Osteoblast (primary cell): ENCODE results near the gene YES1. TPM values are rescaled to one million over a fixed set of nuclear protein-coding genes. Genes with fewer than 3 reads are reported as not detected.

Source experiments
- DNase-seq: peaks from one replicate; pipeline ENCODE4 v3.0.0; 2011; ENCODE audit warnings: low spot score, mixed read lengths; ENCODE audit not compliant: insufficient read length; ENCODE audit errors: missing footprints
- H2AFZ ChIP-seq: 2 replicates; pipeline ENCODE4 v1.6.0; 2011; ENCODE audit warnings: mild to moderate bottlenecking, low read length
- H3K27ac ChIP-seq: 2 replicates; pipeline ENCODE4 v1.5.1; 2011; ENCODE audit warnings: mild to moderate bottlenecking, low read depth, low read length, moderate library complexity
- H3K27me3 ChIP-seq: 2 replicates; pipeline ENCODE4 v1.6.0; 2012; ENCODE audit warnings: mild to moderate bottlenecking, control low read depth, inconsistent platforms, low read length, moderate library complexity; ENCODE audit not compliant: insufficient read depth
- H3K36me3 ChIP-seq: 2 replicates; pipeline ENCODE4 v1.5.1; 2011; ENCODE audit warnings: mild to moderate bottlenecking, low read length, control low read depth, moderate library complexity; ENCODE audit not compliant: insufficient read depth
- H3K4me1 ChIP-seq: 2 replicates; pipeline ENCODE4 v1.5.1; 2011; ENCODE audit warnings: mild to moderate bottlenecking, low read length, control low read depth, moderate library complexity; ENCODE audit not compliant: insufficient read depth
- H3K4me2 ChIP-seq: 2 replicates; pipeline ENCODE4 v1.6.0; 2011; ENCODE audit warnings: mild to moderate bottlenecking, low read length; ENCODE audit not compliant: insufficient read depth
- H3K4me3 ChIP-seq: fragments of 200-600 bp; sonication (generic); 3 replicates; pipeline ENCODE4 v1.5.1; 2012; ENCODE audit warnings: mild to moderate bottlenecking, low read length, inconsistent platforms; ENCODE audit not compliant: insufficient read depth
- H3K79me2 ChIP-seq: 2 replicates; pipeline ENCODE4 v1.6.0; 2012; ENCODE audit warnings: mild to moderate bottlenecking, low read length, control low read depth, inconsistent platforms; ENCODE audit not compliant: insufficient read depth
- H3K9me3 ChIP-seq: 2 replicates; pipeline ENCODE4 v1.5.1; 2011; ENCODE audit warnings: low read depth, low read length, control low read depth
- H4K20me1 ChIP-seq: 2 replicates; pipeline ENCODE4 v1.6.0; 2012; ENCODE audit warnings: mild to moderate bottlenecking, low read length, control low read depth; ENCODE audit not compliant: insufficient read depth
- total RNA-seq: library from RNA; depleted of rRNA; stranded (reverse); fragments of >200 nt; gene quantifications from 2 replicates; pipeline ENCODE4 v1.2.3, GENCODE V29; 2012
- TF ChIP-seq, protein P1 (sequence below): IDR thresholded peaks from 2 replicates; pipeline ENCODE4 v1.5.1; 2011; ENCODE audit warnings: mild to moderate bottlenecking, low read depth, low read length, moderate library complexity; ENCODE audit errors: extremely low read depth

The YES1 gene
- total RNA-seq, 1 donor = 99.5 TPM

DNA sequence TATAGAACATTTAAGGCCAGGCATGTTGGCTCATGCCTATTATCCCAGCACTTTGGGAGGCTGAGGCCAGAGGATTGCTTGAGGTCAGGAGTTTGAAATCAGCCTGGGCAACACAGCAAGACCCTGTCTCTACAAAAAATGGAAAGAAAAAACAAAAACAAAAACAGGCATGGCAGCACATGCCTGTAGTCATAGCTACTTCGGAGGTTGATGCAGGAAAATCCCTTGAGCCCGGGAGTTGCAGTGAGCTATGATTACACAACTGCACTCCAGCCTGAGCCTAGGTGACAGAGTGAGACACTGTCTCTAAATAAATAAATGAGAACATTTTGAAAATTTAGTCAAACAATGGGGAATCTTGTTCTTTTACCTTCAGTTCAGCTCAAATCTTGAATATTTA lies 12.1 kb upstream of the YES1 start:
- no peaks in the 10 kb centered on the region for H4K20me1 ChIP-seq
- no peak overlapping the region for H3K27ac ChIP-seq
- no peak overlapping the region for H2AFZ ChIP-seq
- no peak overlapping the region for H3K4me2 ChIP-seq
- H3K4me3 ChIP-seq = no peak overlapping the region
- no peaks in the 10 kb centered on the region for H3K27me3 ChIP-seq
- TF ChIP-seq, protein P1, sequence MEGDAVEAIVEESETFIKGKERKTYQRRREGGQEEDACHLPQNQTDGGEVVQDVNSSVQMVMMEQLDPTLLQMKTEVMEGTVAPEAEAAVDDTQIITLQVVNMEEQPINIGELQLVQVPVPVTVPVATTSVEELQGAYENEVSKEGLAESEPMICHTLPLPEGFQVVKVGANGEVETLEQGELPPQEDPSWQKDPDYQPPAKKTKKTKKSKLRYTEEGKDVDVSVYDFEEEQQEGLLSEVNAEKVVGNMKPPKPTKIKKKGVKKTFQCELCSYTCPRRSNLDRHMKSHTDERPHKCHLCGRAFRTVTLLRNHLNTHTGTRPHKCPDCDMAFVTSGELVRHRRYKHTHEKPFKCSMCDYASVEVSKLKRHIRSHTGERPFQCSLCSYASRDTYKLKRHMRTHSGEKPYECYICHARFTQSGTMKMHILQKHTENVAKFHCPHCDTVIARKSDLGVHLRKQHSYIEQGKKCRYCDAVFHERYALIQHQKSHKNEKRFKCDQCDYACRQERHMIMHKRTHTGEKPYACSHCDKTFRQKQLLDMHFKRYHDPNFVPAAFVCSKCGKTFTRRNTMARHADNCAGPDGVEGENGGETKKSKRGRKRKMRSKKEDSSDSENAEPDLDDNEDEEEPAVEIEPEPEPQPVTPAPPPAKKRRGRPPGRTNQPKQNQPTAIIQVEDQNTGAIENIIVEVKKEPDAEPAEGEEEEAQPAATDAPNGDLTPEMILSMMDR = no peak
- no peaks in the 10 kb centered on the region for H3K4me1 ChIP-seq
- H3K9me3 ChIP-seq = no peaks in the 10 kb centered on the region
- no peaks in the 10 kb centered on the region for H3K36me3 ChIP-seq
- H3K79me2 ChIP-seq = no peaks in the 10 kb centered on the region
- no peak for DNase-seq

DNA sequence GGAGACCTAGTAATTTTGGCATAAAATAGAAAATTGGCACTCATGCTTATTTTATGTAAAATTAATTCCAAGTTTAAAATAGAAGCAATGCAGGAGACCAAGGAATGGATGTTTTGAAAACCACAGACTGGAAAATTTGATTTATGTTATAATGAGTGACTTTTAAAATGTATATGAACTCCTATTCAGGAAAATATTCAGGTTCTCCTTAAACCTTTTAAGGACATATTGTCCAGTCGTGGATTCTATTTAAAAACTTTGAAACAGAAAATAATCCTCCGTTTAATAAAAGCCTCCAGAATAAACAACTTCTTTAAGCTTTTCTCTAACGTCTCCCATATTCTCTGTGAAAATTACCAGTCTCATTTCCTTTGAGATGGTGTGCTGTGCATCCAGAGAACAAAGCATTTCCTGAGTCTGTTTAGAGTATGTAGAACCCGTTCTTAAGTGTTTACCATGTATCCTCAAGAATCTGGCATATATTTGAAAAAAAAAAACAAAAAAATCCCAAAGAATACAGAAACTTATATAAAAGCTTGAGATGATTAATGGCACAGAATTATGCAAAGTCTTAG lies 8.6 kb upstream of the YES1 start:
- no peaks in the 10 kb centered on the region for H4K20me1 ChIP-seq
- H3K36me3 ChIP-seq = no peaks in the 10 kb centered on the region
- no peak for DNase-seq
- no peaks in the 10 kb centered on the region for H3K9me3 ChIP-seq
- no peak overlapping the region for H3K4me2 ChIP-seq
- no peaks in the 10 kb centered on the region for H3K4me1 ChIP-seq
- no peak overlapping the region for H2AFZ ChIP-seq
- no peak overlapping the region for H3K27ac ChIP-seq
- no peaks in the 10 kb centered on the region for H3K79me2 ChIP-seq
- H3K27me3 ChIP-seq = no peaks in the 10 kb centered on the region
- TF ChIP-seq, protein P1 = no peak
- no peak overlapping the region for H3K4me3 ChIP-seq

DNA sequence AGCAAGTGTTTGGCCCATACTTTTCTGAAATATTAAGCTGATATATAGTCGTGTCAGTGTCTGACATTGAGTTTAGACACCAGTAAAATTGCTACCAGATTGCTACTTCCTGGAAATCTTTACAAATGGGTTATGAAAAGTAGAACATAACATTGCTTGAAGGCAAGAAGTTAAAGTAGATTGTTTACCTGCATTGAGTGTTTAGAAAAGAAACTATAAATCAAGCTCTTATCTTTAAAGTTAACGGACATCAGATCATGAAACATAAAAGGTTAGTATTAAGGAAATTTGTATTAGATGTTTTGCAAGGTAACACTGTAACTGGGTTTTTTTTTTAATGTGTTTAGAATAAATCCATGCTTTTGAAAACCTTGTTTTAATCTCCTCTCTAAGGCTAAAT lies 4.8 kb upstream of the YES1 start:
- no peak for DNase-seq
- TF ChIP-seq, protein P1 = no peak
- H3K79me2 ChIP-seq = no peaks in the 10 kb centered on the region
- H3K4me1 ChIP-seq = no peaks in the 10 kb centered on the region
- H3K27ac ChIP-seq = no peak overlapping the region
- no peak overlapping the region for H3K4me2 ChIP-seq
- H3K36me3 ChIP-seq = no peaks in the 10 kb centered on the region
- no peak overlapping the region for H3K4me3 ChIP-seq
- H3K9me3 ChIP-seq = no peaks in the 10 kb centered on the region
- no peaks in the 10 kb centered on the region for H4K20me1 ChIP-seq
- no peaks in the 10 kb centered on the region for H3K27me3 ChIP-seq
- peak overlapping the region; percentile 7 for H2AFZ ChIP-seq

DNA sequence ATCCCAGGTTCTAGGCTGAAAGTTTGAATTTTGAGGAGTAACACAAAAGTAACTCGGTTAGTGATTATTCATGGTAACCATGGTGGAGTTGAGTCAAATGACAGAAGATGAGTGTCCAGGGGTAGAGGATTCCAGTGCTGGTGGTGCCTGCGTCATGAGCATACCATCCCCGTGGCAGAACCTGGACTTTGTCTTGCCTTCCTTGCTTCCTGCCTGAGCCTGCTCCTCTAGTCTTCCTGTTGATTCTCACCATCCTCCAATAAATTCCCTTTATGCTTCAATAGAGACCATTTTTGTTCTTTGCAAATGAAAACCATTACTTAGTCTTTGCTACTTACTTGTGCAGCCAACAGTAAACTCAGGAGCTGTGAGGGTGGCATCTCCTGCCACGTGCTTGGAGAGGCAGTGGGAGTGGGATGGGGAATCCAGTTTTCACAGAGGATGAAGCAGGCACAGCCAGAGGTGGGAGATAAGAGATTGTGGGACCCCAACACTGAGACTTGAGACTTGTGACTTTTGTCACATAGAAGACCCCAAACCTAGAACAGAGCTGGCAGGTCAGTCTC lies 4.1 kb upstream of the YES1 start:
- H2AFZ ChIP-seq = no peak overlapping the region
- no peaks in the 10 kb centered on the region for H4K20me1 ChIP-seq
- H3K9me3 ChIP-seq = no peaks in the 10 kb centered on the region
- no peaks in the 10 kb centered on the region for H3K27me3 ChIP-seq
- H3K79me2 ChIP-seq = peaks cover 7% of the 10 kb centered on the region
- no peak overlapping the region for H3K4me3 ChIP-seq
- TF ChIP-seq, protein P1 = no peak
- no peak overlapping the region for H3K4me2 ChIP-seq
- no peaks in the 10 kb centered on the region for H3K4me1 ChIP-seq
- peak; percentile 17 for DNase-seq
- H3K36me3 ChIP-seq = no peaks in the 10 kb centered on the region
- no peak overlapping the region for H3K27ac ChIP-seq
